ENCODE data around the gene RAB7A. TPM values are rescaled to one million over a fixed set of nuclear protein-coding genes. Genes with fewer than 3 reads are reported as not detected.

Gene RAB7A
- total RNA-seq, 1 experiment from 2014 or later = 258 TPM

DNA sequence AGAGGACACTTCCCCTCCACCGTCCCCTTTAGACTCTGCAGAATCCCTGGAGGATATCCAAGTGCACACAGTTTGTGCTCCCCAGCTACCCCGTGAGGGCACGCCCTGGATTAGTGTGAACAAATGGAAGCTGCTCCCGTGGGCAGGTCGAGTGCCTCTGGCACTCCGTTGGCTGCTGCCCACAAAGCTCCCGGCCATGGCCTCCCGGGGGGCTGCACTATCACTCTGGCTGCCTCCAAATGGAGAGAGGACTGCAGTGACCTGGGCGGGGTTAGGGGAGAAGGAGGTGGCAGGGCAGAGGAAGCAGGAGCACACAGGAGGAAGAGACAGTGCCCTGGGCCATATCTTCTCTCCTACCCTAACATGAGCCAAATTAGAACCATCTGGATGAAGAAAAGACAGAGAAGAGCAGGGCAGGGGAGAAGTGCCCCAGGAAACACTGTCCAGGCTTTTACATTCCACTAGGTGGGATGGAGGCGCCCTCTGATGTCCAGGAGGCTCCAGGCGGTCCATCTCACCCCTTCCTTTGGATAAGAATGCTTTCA, 124.0 kb downstream of the RAB7A start:
- Histone ChIP-seq H3K36me3 (ENCODE audit: insufficient read depth, low read length, poor library complexity, severe bottlenecking) (no peaks in the 10 kb centered on the region), H3K27ac (ENCODE audit: low read depth, low read length, poor library complexity, severe bottlenecking) (no peak overlapping the region), H3K27me3 (replicated peaks; ENCODE audit: insufficient read depth, low read depth, low read length, poor library complexity) (no peaks in the 10 kb centered on the region), H3K9me3 (ENCODE audit: low read depth, low read length, poor library complexity, severe bottlenecking) (no peaks in the 10 kb centered on the region), H3K4me1 (ENCODE audit: insufficient read depth, low read length, poor library complexity, severe bottlenecking) (peaks cover 15% of the 10 kb centered on the region), H3K4me3 (ENCODE audit: low read depth, low read length, poor library complexity, severe bottlenecking) (no peak overlapping the region)
- DNase-seq (ENCODE audit: low spot score) = no peak
- TF ChIP-seq EZH2 (IDR thresholded peaks at IDR 0.05; ENCODE audit: borderline replicate concordance, low read depth, low read length, poor library complexity, severe bottlenecking) = no peak
- TF ChIP-seq, protein P1, sequence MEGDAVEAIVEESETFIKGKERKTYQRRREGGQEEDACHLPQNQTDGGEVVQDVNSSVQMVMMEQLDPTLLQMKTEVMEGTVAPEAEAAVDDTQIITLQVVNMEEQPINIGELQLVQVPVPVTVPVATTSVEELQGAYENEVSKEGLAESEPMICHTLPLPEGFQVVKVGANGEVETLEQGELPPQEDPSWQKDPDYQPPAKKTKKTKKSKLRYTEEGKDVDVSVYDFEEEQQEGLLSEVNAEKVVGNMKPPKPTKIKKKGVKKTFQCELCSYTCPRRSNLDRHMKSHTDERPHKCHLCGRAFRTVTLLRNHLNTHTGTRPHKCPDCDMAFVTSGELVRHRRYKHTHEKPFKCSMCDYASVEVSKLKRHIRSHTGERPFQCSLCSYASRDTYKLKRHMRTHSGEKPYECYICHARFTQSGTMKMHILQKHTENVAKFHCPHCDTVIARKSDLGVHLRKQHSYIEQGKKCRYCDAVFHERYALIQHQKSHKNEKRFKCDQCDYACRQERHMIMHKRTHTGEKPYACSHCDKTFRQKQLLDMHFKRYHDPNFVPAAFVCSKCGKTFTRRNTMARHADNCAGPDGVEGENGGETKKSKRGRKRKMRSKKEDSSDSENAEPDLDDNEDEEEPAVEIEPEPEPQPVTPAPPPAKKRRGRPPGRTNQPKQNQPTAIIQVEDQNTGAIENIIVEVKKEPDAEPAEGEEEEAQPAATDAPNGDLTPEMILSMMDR (conservative IDR thresholded peaks at IDR 0.05; ENCODE audit: low read depth, low read length) = no peak
- no TSS peak for BruUV-seq (replicated peaks)
- ChIA-PET CTCF (no interaction called here), POLR2A (ENCODE audit: low non-redundant PET) (no interaction called here)
- intact Hi-C loops (cut with micrococcal nuclease; ENCODE audit: unreplicated experiment) = no loop called here

DNA sequence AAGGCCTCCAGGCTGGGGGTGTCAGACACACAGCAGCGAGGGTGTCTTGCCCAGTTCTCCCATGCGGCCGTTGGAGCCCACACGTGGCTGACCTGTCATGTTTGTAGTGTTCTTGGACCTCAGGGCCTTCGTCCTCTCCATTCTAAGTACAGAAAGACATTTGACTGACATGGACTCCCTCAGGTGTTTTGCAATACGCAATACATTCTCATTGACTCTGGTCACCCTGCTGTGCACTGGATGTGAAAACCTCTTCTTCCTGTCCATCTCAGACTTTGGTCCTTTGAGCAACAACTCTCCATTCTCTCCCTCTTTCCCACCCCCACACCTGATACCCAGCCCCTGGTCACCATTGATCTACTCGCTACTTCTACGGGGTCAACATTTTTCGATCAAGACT, 124.6 kb downstream of the RAB7A start:
- POLR2A ChIA-PET (ENCODE audit: low non-redundant PET) = no interaction called here
- no peaks in the 10 kb centered on the region for H3K9me3 ChIP-seq (ENCODE audit: low read depth, low read length, poor library complexity, severe bottlenecking)
- H3K27ac ChIP-seq (ENCODE audit: low read depth, low read length, poor library complexity, severe bottlenecking) = no peak overlapping the region
- TF ChIP-seq, protein P1 (conservative IDR thresholded peaks at IDR 0.05; ENCODE audit: low read depth, low read length) = no peak
- no peak for TF ChIP-seq EZH2 (IDR thresholded peaks at IDR 0.05; ENCODE audit: borderline replicate concordance, low read depth, low read length, poor library complexity, severe bottlenecking)
- no peak for DNase-seq (ENCODE audit: low spot score)
- H3K27me3 ChIP-seq (replicated peaks; ENCODE audit: insufficient read depth, low read depth, low read length, poor library complexity) = no peaks in the 10 kb centered on the region
- H3K4me1 ChIP-seq (ENCODE audit: insufficient read depth, low read length, poor library complexity, severe bottlenecking) = peaks cover 11% of the 10 kb centered on the region
- CTCF ChIA-PET = no interaction called here
- no peak overlapping the region for H3K4me3 ChIP-seq (ENCODE audit: low read depth, low read length, poor library complexity, severe bottlenecking)
- intact Hi-C loops (cut with micrococcal nuclease; ENCODE audit: unreplicated experiment) = no loop called here
- BruUV-seq (replicated peaks) = no TSS peak
- no peaks in the 10 kb centered on the region for H3K36me3 ChIP-seq (ENCODE audit: insufficient read depth, low read length, poor library complexity, severe bottlenecking)

DNA sequence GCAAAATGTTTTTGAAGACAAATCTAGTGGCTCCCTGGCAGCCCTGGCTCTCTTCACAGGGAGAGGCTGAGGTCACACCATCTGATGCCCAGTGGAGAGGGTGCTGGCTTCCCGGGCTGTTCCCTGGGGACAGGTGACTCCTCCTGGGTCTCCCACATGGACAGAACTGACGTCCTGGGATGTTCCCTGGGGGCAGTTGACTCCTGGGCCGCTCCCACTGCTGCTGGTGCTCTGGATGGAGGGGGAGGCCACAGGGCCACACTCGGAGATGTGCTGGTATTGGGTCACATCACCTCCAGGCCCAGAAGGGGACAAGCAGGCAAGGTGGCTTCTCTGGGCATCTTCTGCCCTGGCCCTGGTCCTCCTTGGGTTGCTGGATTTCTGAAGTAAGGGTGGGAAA, 125.6 kb downstream of the RAB7A start:
- intact Hi-C loops (cut with micrococcal nuclease; ENCODE audit: unreplicated experiment) = no loop called here
- DNase-seq (ENCODE audit: low spot score) = no peak
- TF ChIP-seq, protein P1 (conservative IDR thresholded peaks at IDR 0.05; ENCODE audit: low read depth, low read length) = no peak
- TF ChIP-seq EZH2 (IDR thresholded peaks at IDR 0.05; ENCODE audit: borderline replicate concordance, low read depth, low read length, poor library complexity, severe bottlenecking) = no peak

More for the DNA sequence above, 125.6 kb downstream of the RAB7A start:
- Histone ChIP-seq H3K4me1 (ENCODE audit: insufficient read depth, low read length, poor library complexity, severe bottlenecking) (peaks cover under 1% of the 10 kb centered on the region), H3K4me3 (ENCODE audit: low read depth, low read length, poor library complexity, severe bottlenecking) (no peak overlapping the region), H3K9me3 (ENCODE audit: low read depth, low read length, poor library complexity, severe bottlenecking) (no peaks in the 10 kb centered on the region), H3K27ac (ENCODE audit: low read depth, low read length, poor library complexity, severe bottlenecking) (no peak overlapping the region), H3K36me3 (ENCODE audit: insufficient read depth, low read length, poor library complexity, severe bottlenecking) (no peaks in the 10 kb centered on the region), H3K27me3 (replicated peaks; ENCODE audit: insufficient read depth, low read depth, low read length, poor library complexity) (no peaks in the 10 kb centered on the region)
- ChIA-PET POLR2A (ENCODE audit: low non-redundant PET) (no interaction called here), CTCF (no interaction called here)
- BruUV-seq (replicated peaks) = no TSS peak
